T-helper 17 cell (primary cell): ENCODE data around the gene KCNG2. TPM values are rescaled to one million over a fixed set of nuclear protein-coding genes. Genes with fewer than 3 reads are reported as not detected.
"Not testable (repeated sequence)": the region's sequence is repeated elsewhere in the genome, so short reads cannot be mapped to it uniquely, and the experiment has no call there.

ENCODE experiments used
- ATAC-seq: fragments of 150-1000 bp; cut with Tn5 transposase; 2 replicates; pipeline ENCODE4 v1.10.0; 2021; ENCODE audit warnings: mild to moderate bottlenecking, moderate library complexity
- DNase-seq, 3 donors: peaks; one replicate each; pipeline versions ENCODE4 v3.0.0 to v3.0.0-alpha.2; 2020 to 2021
- H3K9me3 ChIP-seq: one replicate; pipeline ENCODE4 v1.7.0; 2013; ENCODE audit warnings: low read length, mild to moderate bottlenecking; ENCODE audit not compliant: control insufficient read depth, poor library complexity, severe bottlenecking
- H3K27ac Mint-ChIP-seq: one replicate; pipeline ENCODE4 v1.8.0; 2022; ENCODE audit warnings: mild to moderate bottlenecking, moderate library complexity, mixed read lengths
- H3K27me3 Mint-ChIP-seq: one replicate; pipeline ENCODE4 v1.8.0; 2022; ENCODE audit warnings: mixed read lengths
- H3K36me3 Mint-ChIP-seq: one replicate; pipeline ENCODE4 v1.8.0; 2022; ENCODE audit warnings: low read depth, mixed read lengths
- H3K4me1 Mint-ChIP-seq: one replicate; pipeline ENCODE4 v1.8.0; 2022; ENCODE audit warnings: mild to moderate bottlenecking, mixed read lengths
- H3K4me3 Mint-ChIP-seq: one replicate; pipeline ENCODE4 v1.8.0; 2022; ENCODE audit warnings: mild to moderate bottlenecking, moderate library complexity, mixed read lengths
- total RNA-seq, 4 donors: library from RNA in 2 of 4; stranded (reverse) in 2 of 4; gene quantifications; one replicate each; pipeline ENCODE4 v1.2.3 and lab custom pipeline; 2022 to 2026

KCNG2 gene
- total RNA-seq, 2 donors from 2014 or later: not detected

- Mint-ChIP-seq H3K4me1 (peaks cover 4% of the 10 kb centered on the region), H3K27me3 (peaks cover 14% of the 10 kb centered on the region), H3K4me3 (no peak overlapping the region), H3K27ac (no peak overlapping the region), H3K36me3 (no peaks in the 10 kb centered on the region)
- no peaks in the 10 kb centered on the region for H3K9me3 ChIP-seq
- ATAC-seq: no peak
- DNase-seq: no peak
Observed at GRCh38 chr18:79874553-79875530, 77.1 kb downstream of the KCNG2 start.

GRCh38 chr18:79875531-79875919, 77.8 kb downstream of the KCNG2 start:
- H3K36me3 Mint-ChIP-seq: no peaks in the 10 kb centered on the region
- H3K27ac Mint-ChIP-seq: no peak overlapping the region
- H3K9me3 ChIP-seq: no peaks in the 10 kb centered on the region
- no peak overlapping the region for H3K4me3 Mint-ChIP-seq
- no peak for DNase-seq
- peaks cover 14% of the 10 kb centered on the region for H3K27me3 Mint-ChIP-seq
- H3K4me1 Mint-ChIP-seq: peaks cover 4% of the 10 kb centered on the region
- no peak for ATAC-seq

- Mint-ChIP-seq H3K4me1 (peaks cover 4% of the 10 kb centered on the region), H3K36me3 (no peaks in the 10 kb centered on the region), H3K27ac (no peak overlapping the region), H3K27me3 (peaks cover 14% of the 10 kb centered on the region), H3K4me3 (no peak overlapping the region)
- H3K9me3 ChIP-seq: no peaks in the 10 kb centered on the region
- DNase-seq: no peak
- no peak for ATAC-seq
Observed at GRCh38 chr18:79875931-79876461, 78.3 kb downstream of the KCNG2 start.

- Mint-ChIP-seq H3K4me3 (no peak overlapping the region), H3K4me1 (peaks cover 4% of the 10 kb centered on the region), H3K27ac (no peak overlapping the region), H3K36me3 (no peaks in the 10 kb centered on the region), H3K27me3 (peaks cover 14% of the 10 kb centered on the region)
- no peak for ATAC-seq
- no peak for DNase-seq
- no peaks in the 10 kb centered on the region for H3K9me3 ChIP-seq
Observed at GRCh38 chr18:79876497-79876896, 78.8 kb downstream of the KCNG2 start.

- no peaks in the 10 kb centered on the region for H3K9me3 ChIP-seq
- H3K27ac Mint-ChIP-seq: no peak overlapping the region
- peaks cover 4% of the 10 kb centered on the region for H3K4me1 Mint-ChIP-seq
- peaks cover 14% of the 10 kb centered on the region for H3K27me3 Mint-ChIP-seq
- DNase-seq (no peak), ATAC-seq (no peak)
- no peak overlapping the region for H3K4me3 Mint-ChIP-seq
- no peaks in the 10 kb centered on the region for H3K36me3 Mint-ChIP-seq
Observed at GRCh38 chr18:79877163-79878091, 79.7 kb downstream of the KCNG2 start.

DNA sequence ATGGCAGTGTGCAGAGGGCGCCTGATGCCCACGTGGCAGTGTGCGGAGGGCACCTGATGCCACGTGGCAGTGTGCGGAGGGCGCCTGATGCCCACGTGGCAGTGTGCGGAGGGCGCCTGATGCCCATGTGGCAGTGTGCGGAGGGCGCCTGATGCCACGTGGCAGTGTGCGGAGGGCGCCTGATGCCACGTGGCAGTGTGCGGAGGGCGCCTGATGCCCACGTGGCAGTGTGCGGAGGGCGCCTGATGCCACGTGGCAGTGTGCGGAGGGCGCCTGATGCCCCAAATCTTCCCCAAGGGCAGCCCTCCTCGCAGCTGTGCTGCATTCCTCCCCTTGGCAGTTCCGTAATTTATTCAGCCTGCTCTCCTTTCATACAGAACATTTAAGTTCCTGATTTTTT, 80.5 kb downstream of the KCNG2 start:
- H3K4me1 Mint-ChIP-seq, ATAC-seq, H3K9me3 ChIP-seq, H3K4me3 Mint-ChIP-seq, H3K36me3 Mint-ChIP-seq, H3K27ac Mint-ChIP-seq, DNase-seq: not testable (repeated sequence)
- peaks cover 14% of the 10 kb centered on the region for H3K27me3 Mint-ChIP-seq

DNA sequence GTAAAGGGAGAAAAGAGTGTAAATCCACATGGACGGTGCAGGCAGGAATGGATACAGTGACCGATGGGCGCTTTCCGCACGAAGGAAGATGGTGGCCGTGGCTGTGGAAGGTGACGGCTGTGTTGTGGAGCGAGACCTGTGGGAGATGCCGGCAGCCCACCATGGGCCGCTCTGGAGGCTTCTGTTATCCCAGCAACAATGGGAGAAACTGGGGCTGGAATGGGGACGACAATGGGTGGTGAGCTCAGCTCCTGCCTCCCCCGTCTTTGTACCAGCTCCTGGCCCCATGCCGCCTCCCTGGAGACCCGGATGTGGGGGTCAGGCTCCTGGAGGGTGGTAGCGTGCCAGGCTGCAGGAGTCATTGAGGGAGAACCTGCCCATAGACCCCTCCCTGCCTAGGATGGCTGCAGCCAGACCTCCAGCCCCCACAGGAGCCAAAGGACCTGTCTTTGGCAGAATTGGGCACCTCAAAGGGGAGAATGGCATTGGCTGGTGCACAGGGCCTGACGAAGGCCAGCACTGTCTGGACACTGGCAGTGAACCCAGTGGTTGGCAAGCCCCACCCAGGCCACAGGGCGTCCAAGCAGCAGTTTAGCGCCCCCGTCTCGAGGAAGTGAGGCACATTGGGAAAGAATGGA, 81.1 kb downstream of the KCNG2 start:
- Mint-ChIP-seq H3K4me1 (peaks cover 2% of the 10 kb centered on the region), H3K27ac (no peak overlapping the region), H3K27me3 (peaks cover 8% of the 10 kb centered on the region), H3K36me3 (no peaks in the 10 kb centered on the region), H3K4me3 (no peak overlapping the region)
- no peaks in the 10 kb centered on the region for H3K9me3 ChIP-seq
- no peak for ATAC-seq
- DNase-seq: no peak

DNA sequence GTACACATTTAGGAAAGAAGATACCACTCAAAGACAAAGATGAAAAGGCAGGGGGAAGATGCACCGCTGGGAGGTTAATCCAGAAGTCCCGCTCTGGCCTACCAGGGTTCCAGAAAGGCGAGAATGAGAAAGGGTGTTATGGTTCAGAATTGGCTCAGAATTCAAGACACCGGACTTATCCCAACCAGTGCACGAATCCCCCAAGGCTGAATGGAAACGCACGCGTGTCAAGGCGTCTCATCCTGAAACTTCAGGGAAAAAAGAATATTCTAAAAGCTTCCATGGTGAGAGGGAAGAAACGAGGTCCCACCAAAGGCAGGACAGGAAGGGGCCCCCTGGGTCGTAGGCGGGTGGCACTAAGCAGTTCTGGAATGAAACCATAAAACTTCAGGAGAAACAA, 81.8 kb downstream of the KCNG2 start:
- no peak for ATAC-seq
- no peak overlapping the region for H3K27ac Mint-ChIP-seq
- no peaks in the 10 kb centered on the region for H3K36me3 Mint-ChIP-seq
- peaks cover 2% of the 10 kb centered on the region for H3K4me1 Mint-ChIP-seq
- no peak overlapping the region for H3K4me3 Mint-ChIP-seq
- DNase-seq: no peak
- no peaks in the 10 kb centered on the region for H3K9me3 ChIP-seq
- peaks cover 7% of the 10 kb centered on the region for H3K27me3 Mint-ChIP-seq

DNA sequence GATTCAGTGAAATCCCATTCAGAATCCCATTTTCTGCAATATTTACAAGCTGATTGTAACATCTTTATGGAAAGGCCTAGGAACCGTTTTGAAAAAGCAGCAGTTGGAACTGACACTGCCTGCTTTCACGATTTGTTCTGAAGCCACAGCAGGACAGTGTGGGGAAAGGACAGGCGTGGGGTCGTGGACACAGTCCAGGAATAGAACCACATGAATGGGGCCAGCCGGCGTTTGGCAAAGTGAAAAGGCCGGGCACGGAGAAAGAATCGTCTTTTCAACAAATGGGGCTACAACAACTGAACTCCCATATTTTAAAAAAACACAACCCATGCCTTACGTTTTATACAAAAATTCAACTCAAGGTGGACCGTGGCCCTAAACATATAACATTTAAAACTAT, 84.0 kb downstream of the KCNG2 start:
- no peak overlapping the region for H3K4me3 Mint-ChIP-seq
- peaks cover 2% of the 10 kb centered on the region for H3K4me1 Mint-ChIP-seq
- ATAC-seq (no peak), DNase-seq (no peak)
- no peaks in the 10 kb centered on the region for H3K27me3 Mint-ChIP-seq
- no peak overlapping the region for H3K27ac Mint-ChIP-seq
- no peaks in the 10 kb centered on the region for H3K36me3 Mint-ChIP-seq
- H3K9me3 ChIP-seq: no peaks in the 10 kb centered on the region

GRCh38 chr18:79882522-79883241, 84.9 kb downstream of the KCNG2 start:
- Mint-ChIP-seq H3K36me3 (no peaks in the 10 kb centered on the region), H3K4me3 (no peak overlapping the region), H3K27ac (no peak overlapping the region), H3K27me3 (no peaks in the 10 kb centered on the region), H3K4me1 (no peaks in the 10 kb centered on the region)
- DNase-seq: no peak
- H3K9me3 ChIP-seq: no peaks in the 10 kb centered on the region
- no peak for ATAC-seq

DNA sequence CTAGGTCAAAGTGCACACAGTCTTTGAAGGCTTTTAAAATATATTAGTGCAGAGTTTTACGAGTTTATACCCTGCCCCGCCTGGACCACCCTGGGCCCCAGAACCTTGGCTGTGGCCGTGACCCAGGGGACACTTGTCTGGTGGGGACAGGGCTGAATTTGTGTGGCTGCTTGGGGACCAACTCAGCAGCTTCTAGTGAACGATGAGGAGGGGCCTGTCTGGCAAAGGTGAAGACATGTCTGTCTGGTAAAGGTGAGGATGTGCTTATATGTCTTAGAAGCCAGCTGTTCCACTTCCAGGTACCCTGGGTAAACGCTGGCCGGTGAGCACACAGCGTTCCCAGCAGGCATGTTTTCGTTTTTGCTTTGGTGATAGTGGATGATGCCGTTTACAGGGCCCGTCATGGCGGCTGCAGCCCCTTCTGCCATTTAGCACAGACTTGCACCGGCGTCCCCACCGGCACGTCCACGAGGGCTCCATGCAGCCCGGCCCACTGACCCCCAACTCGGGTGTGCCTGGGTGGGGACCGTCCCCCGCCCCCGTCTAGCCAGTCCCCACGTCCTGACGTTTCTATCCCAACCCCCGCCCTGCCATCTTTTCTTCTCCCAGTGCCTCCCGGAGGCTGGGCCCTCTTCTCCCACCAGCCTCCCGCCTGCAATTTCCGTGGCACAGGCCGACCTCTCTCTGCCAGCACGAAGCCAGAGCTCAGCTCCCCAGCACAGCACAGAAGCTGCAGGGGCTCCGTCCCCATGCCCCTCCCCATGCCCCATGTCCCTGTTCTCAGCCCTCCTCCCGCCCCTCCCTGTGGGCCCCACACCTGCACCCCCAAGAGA, 85.9 kb downstream of the KCNG2 start:
- no peaks in the 10 kb centered on the region for H3K27me3 Mint-ChIP-seq
- ATAC-seq: no peak
- H3K9me3 ChIP-seq: no peaks in the 10 kb centered on the region
- H3K27ac Mint-ChIP-seq: peak overlapping the region; percentile 75
- H3K4me3 Mint-ChIP-seq: no peak overlapping the region
- H3K4me1 Mint-ChIP-seq: no peaks in the 10 kb centered on the region
- H3K36me3 Mint-ChIP-seq: no peaks in the 10 kb centered on the region
- DNase-seq: no peak
